ENCODE measurements around the gene PAX3.

The PAX3 gene

GRCh38 chr2:222257645-222258044 is 41.2 kb downstream of the PAX3 start:
- Mint-ChIP-seq H3K27ac (no peak overlapping the region), H3K9me3 (no peaks in the 10 kb centered on the region), H3K27me3 (ENCODE audit: low read depth) (peaks cover 26% of the 10 kb centered on the region), H3K4me3 (no peak overlapping the region), H3K36me3 (ENCODE audit: low read depth) (no peaks in the 10 kb centered on the region), H3K4me1 (no peaks in the 10 kb centered on the region)
- no peak for TF ChIP-seq CTCF (IDR thresholded peaks at IDR 0.05; ENCODE audit: unreplicated experiment in 3 of 3)

GRCh38 chr2:222256250-222256649 is 42.5 kb downstream of the PAX3 start:
- Mint-ChIP-seq H3K27me3 (ENCODE audit: low read depth) (peaks cover 30% of the 10 kb centered on the region), H3K36me3 (ENCODE audit: low read depth) (no peaks in the 10 kb centered on the region), H3K9me3 (peaks cover 3% of the 10 kb centered on the region), H3K4me1 (no peaks in the 10 kb centered on the region), H3K27ac (no peak overlapping the region), H3K4me3 (no peak overlapping the region)
- TF ChIP-seq CTCF (IDR thresholded peaks at IDR 0.05; ENCODE audit: unreplicated experiment in 3 of 3), result no peak

- no peak for TF ChIP-seq CTCF (IDR thresholded peaks at IDR 0.05; ENCODE audit: unreplicated experiment in 3 of 3)
- H3K4me1 Mint-ChIP-seq, result no peaks in the 10 kb centered on the region
- peaks cover 3% of the 10 kb centered on the region for H3K9me3 Mint-ChIP-seq
- peaks cover 30% of the 10 kb centered on the region for H3K27me3 Mint-ChIP-seq (ENCODE audit: low read depth)
- H3K4me3 Mint-ChIP-seq, result no peak overlapping the region
- no peak overlapping the region for H3K27ac Mint-ChIP-seq
- H3K36me3 Mint-ChIP-seq (ENCODE audit: low read depth), result no peaks in the 10 kb centered on the region
These were observed 43.7 kb downstream of the PAX3 start for GRCh38 chr2:222255090-222255489.

GRCh38 chr2:222250313-222250712 is 48.5 kb downstream of the PAX3 start:
- TF ChIP-seq CTCF (IDR thresholded peaks at IDR 0.05; ENCODE audit: unreplicated experiment in 3 of 3), result no peak
- H3K4me1 Mint-ChIP-seq, result no peaks in the 10 kb centered on the region
- no peak overlapping the region for H3K4me3 Mint-ChIP-seq
- H3K27me3 Mint-ChIP-seq (ENCODE audit: low read depth), result peaks cover 31% of the 10 kb centered on the region
- no peaks in the 10 kb centered on the region for H3K36me3 Mint-ChIP-seq (ENCODE audit: low read depth)
- H3K9me3 Mint-ChIP-seq, result peaks cover 3% of the 10 kb centered on the region
- H3K27ac Mint-ChIP-seq, result no peak overlapping the region

- Mint-ChIP-seq H3K4me3 (no peak overlapping the region), H3K36me3 (ENCODE audit: low read depth) (no peaks in the 10 kb centered on the region), H3K27me3 (ENCODE audit: low read depth) (peaks cover 37% of the 10 kb centered on the region), H3K4me1 (no peaks in the 10 kb centered on the region), H3K27ac (no peak overlapping the region), H3K9me3 (peaks cover 3% of the 10 kb centered on the region)
- TF ChIP-seq CTCF (IDR thresholded peaks at IDR 0.05; ENCODE audit: unreplicated experiment in 3 of 3), result no peak
These were observed 49.4 kb downstream of the PAX3 start for GRCh38 chr2:222249444-222249843.

GRCh38 chr2:222248818-222249217 is 50.0 kb downstream of the PAX3 start:
- Mint-ChIP-seq H3K9me3 (peaks cover 3% of the 10 kb centered on the region), H3K4me3 (no peak overlapping the region), H3K4me1 (no peaks in the 10 kb centered on the region), H3K36me3 (ENCODE audit: low read depth) (no peaks in the 10 kb centered on the region), H3K27me3 (ENCODE audit: low read depth) (peaks cover 43% of the 10 kb centered on the region), H3K27ac (no peak overlapping the region)
- no peak for TF ChIP-seq CTCF (IDR thresholded peaks at IDR 0.05; ENCODE audit: unreplicated experiment in 3 of 3)

Measured in nephron (organoid).